GM12878 (cell line): ENCODE data around the gene SPATA46. TPM values are rescaled to one million over a fixed set of nuclear protein-coding genes. Genes with fewer than 3 reads are reported as not detected.

Source experiments
- ATAC-seq: fragments of 200-7000 bp; cut with Tn5 transposase; 3 replicates; pipeline ENCODE4 v1.9.1; 2020; ENCODE audit warnings: mild to moderate bottlenecking, moderate library complexity
- BruUV-seq: library from RNA; stranded (reverse); fragments of 400-500 nt; replicated peaks from 2 replicates; lab custom pipeline; 2021; lab: Mats Ljungman, UMichigan
- CTCF ChIA-PET: fragments of 300-600 bp; sonication (Branson Sonifier 250); formaldehyde crosslinking; extraction: SDS; loops from one replicate; lab custom pipeline; 2021; ENCODE audit warnings: inconsistent platforms; lab: Yijun Ruan, JAX
- POLR2A ChIA-PET: fragments of 350-600 bp; formaldehyde crosslinking; extraction: SDS; loops from one replicate; lab custom pipeline; 2021; ENCODE audit warnings: inconsistent platforms; lab: Charles Lee
- RAD21 ChIA-PET: fragments of 300-600 bp; sonication (Branson Sonifier 250); formaldehyde crosslinking; loops from one replicate; lab custom pipeline; 2023; ENCODE audit warnings: antibody characterized with exemption; ENCODE audit not compliant: unreplicated experiment; lab: Charles Lee
- SMC1A ChIA-PET: fragments of 300-600 bp; sonication (Branson Sonifier 250); formaldehyde crosslinking; loops from one replicate; lab custom pipeline; 2023; ENCODE audit not compliant: unreplicated experiment, uncharacterized antibody; lab: Charles Lee
- DNase-seq: peaks from one replicate; pipeline ENCODE4 v3.0.0-alpha.2; 2011; ENCODE audit warnings: low read depth, low spot score
- FAIRE-seq: peaks from 3 replicates; lab custom pipeline; 2011; peaks lifted over from hg19 to GRCh38; lab: Jason Lieb, UNC
- H2AFZ ChIP-seq: 2 replicates; pipeline ENCODE4 v1.6.0; 2011; ENCODE audit warnings: low read depth, low read length, control low read depth; ENCODE audit not compliant: control insufficient read depth
- H3K27ac ChIP-seq: 2 replicates; pipeline ENCODE4 v1.5.1; 2011; ENCODE audit warnings: control low read depth; ENCODE audit not compliant: control insufficient read depth, insufficient read depth
- H3K27me3 ChIP-seq, 2 experiments: replicated peaks in 1 of 2; 2 replicates each; pipeline versions ENCODE4 v1.6.0 to v1.6.1; 2011; ENCODE audit warnings: low read length in 1 of 2; ENCODE audit not compliant: control insufficient read depth in 2 of 2, insufficient read depth in 2 of 2
- H3K36me3 ChIP-seq, 2 experiments: 2 replicates each; pipeline ENCODE4 v1.5.1; 2011; ENCODE audit warnings: low read length in 1 of 2; ENCODE audit not compliant: control insufficient read depth in 2 of 2, insufficient read depth in 2 of 2
- H3K4me1 ChIP-seq: 2 replicates; pipeline ENCODE4 v1.6.1; 2011; ENCODE audit warnings: mild to moderate bottlenecking, low read length, moderate library complexity, mixed read lengths; ENCODE audit not compliant: control insufficient read depth, insufficient read depth
- H3K4me2 ChIP-seq: 2 replicates; pipeline ENCODE4 v1.6.0; 2011; ENCODE audit warnings: control low read depth; ENCODE audit not compliant: control insufficient read depth, insufficient read depth
- H3K4me3 ChIP-seq: fragments of 200-600 bp; sonication (generic); 2 replicates; pipeline ENCODE4 v1.5.1; 2016
- H3K79me2 ChIP-seq: 2 replicates; pipeline ENCODE4 v1.6.0; 2011; ENCODE audit warnings: low read length; ENCODE audit not compliant: control insufficient read depth, insufficient read depth
- H3K9ac ChIP-seq: 2 replicates; pipeline ENCODE4 v1.8.0; 2011; ENCODE audit warnings: low read length, control low read depth, mixed read lengths; ENCODE audit not compliant: control insufficient read depth, insufficient read depth
- H3K9me3 ChIP-seq: replicated peaks from 3 replicates; pipeline ENCODE4 v1.5.1; 2011; ENCODE audit warnings: mild to moderate bottlenecking, low read length; ENCODE audit not compliant: control insufficient read depth, insufficient read depth
- H4K20me1 ChIP-seq: 2 replicates; pipeline ENCODE4 v1.6.0; 2011; ENCODE audit not compliant: control insufficient read depth, insufficient read depth
- BCL11A ChIP-seq: IDR thresholded peaks from 2 replicates; pipeline ENCODE4 v1.6.1; 2011; ENCODE audit warnings: low read depth, low read length
- CEBPB ChIP-seq, 2 experiments: fragments of 150-350 bp in 1 of 2; IDR thresholded peaks; 2 replicates each; pipeline ENCODE4 v1.6.1; 2012 to 2014; ENCODE audit warnings: low read depth in 2 of 2, low read length in 2 of 2, borderline replicate concordance in 1 of 2, inconsistent platforms in 1 of 2
- HDAC2 ChIP-seq: fragments of 200-600 bp; sonication (generic); IDR thresholded peaks from 2 replicates; pipeline ENCODE4 v1.6.1; 2017
- JUNB ChIP-seq: IDR thresholded peaks from 2 replicates; pipeline ENCODE4 v1.6.1; 2016; ENCODE audit warnings: antibody characterized with exemption, mild to moderate bottlenecking
- MAX ChIP-seq: IDR thresholded peaks from 2 replicates; pipeline ENCODE4 v1.6.1; 2012; ENCODE audit warnings: low read depth, low read length, improper control_type of control experiment
- MEF2B ChIP-seq: fragments of 450-650 bp; IDR thresholded peaks from 2 replicates; pipeline ENCODE4 v1.6.1; 2018; ENCODE audit warnings: mild to moderate bottlenecking, moderate library complexity; ENCODE audit not compliant: partially characterized antibody, poor library complexity, severe bottlenecking
- NBN ChIP-seq: fragments of 450-650 bp; IDR thresholded peaks from 2 replicates; pipeline ENCODE4 v1.6.1; 2016
- PAX8 ChIP-seq: fragments of 450-650 bp; IDR thresholded peaks from 2 replicates; pipeline ENCODE4 v1.6.1; 2017; ENCODE audit warnings: mild to moderate bottlenecking, moderate library complexity
- PKNOX1 ChIP-seq: fragments of 450-650 bp; IDR thresholded peaks from 2 replicates; pipeline ENCODE4 v1.6.1; 2016; ENCODE audit warnings: mild to moderate bottlenecking
- RELA ChIP-seq: fragments of 450-650 bp; IDR thresholded peaks from 2 replicates; pipeline ENCODE4 v1.8.0; 2014; ENCODE audit warnings: borderline replicate concordance; ENCODE audit not compliant: partially characterized antibody
- RELB ChIP-seq: fragments of 450-650 bp; IDR thresholded peaks from 2 replicates; pipeline ENCODE4 v1.6.1; 2017; ENCODE audit warnings: low read depth, mild to moderate bottlenecking, moderate library complexity
- SUZ12 ChIP-seq: fragments of 200-600 bp; sonication (generic); IDR thresholded peaks from one replicate; pipeline ENCODE4 v1.6.1; 2018; ENCODE audit warnings: antibody characterized with exemption, mild to moderate bottlenecking; ENCODE audit not compliant: unreplicated experiment
- WRNIP1 ChIP-seq: IDR thresholded peaks from 2 replicates; pipeline ENCODE4 v1.6.1; 2011; ENCODE audit warnings: low read depth, low read length, improper control_type of control experiment, borderline replicate concordance
- ZNF592 ChIP-seq: fragments of 450-650 bp; IDR thresholded peaks from 2 replicates; pipeline ENCODE4 v1.6.1; 2017; ENCODE audit warnings: mild to moderate bottlenecking, moderate library complexity
- WGBS: methylation state at CpG from one replicate; pipeline ENCODE4 v1.1.6; 2016; ENCODE audit warnings: low lambda C conversion rate; ENCODE audit not compliant: insufficient replicate concordance, insufficient coverage; ENCODE audit errors: missing lambda C conversion rate; 5-methylcytosine and 5-hydroxymethylcytosine counted together
- in situ Hi-C: fragments of 300-500 bp; cut with MboI; formaldehyde crosslinking; loops from 9 replicates; pipeline ENCODE4 v1.14.3; 2018; ENCODE audit warnings: mixed read lengths
- intact Hi-C: fragments of 100-400 bp; cut with micrococcal nuclease; formaldehyde crosslinking; loops from one replicate; pipeline ENCODE4 v1.14.2; 2022; ENCODE audit not compliant: unreplicated experiment
- polyA plus RNA-seq, 11 experiments: library from polyadenylated mRNA; depleted of rRNA in 4 of 11; unstranded in 6 of 11; stranded (reverse) in 5 of 11; fragments of >200 nt; fragmentation: Nextera tagmentation in 4 of 11; fragmentation: Illumina TruSeq in 1 of 11; extraction: Ambion mirVana in 4 of 11; extraction: Trizol in 1 of 11; gene quantifications; 1 replicate in 1 of 11; 2 replicates in 10 of 11; pipeline versions ENCODE4 v1.2.1 to v1.2.3, GENCODE V29; 2011 to 2016; ENCODE audit warnings: inconsistent platforms in 2 of 11, missing spikeins in 2 of 11, low read depth in 1 of 11
- total RNA-seq, 4 experiments: library from RNA; depleted of rRNA in 3 of 4; stranded (reverse); fragments of >200 nt in 3 of 4; fragmentation: Illumina TruSeq in 1 of 4; extraction: Trizol in 1 of 4; gene quantifications; 2 replicates each; pipeline versions ENCODE4 v1.2.1 to v1.2.3, GENCODE V29; 2013 to 2021

The SPATA46 gene
- total and polyA plus RNA-seq, 10 of the 15 experiments (the other 5 are each of a cell fraction or from before 2014, with no cell fraction given) = not detected

- TF ChIP-seq PKNOX1 (no peak), RELA (no peak), NBN (no peak), SUZ12 (no peak), BCL11A (no peak), ZNF592 (no peak), MEF2B (no peak)
- TF ChIP-seq, all 136 proteins: peak for 0
Observed at GRCh38 chr1:162370721-162371120, 5.9 kb downstream of the SPATA46 start (continued).

GRCh38 chr1:162370161-162370560 lies 6.5 kb downstream of the SPATA46 start:
- no peak overlapping the region for H3K4me2 ChIP-seq
- no peak overlapping the region for H3K4me3 ChIP-seq
- DNase-seq (no peak), ATAC-seq (no peak), FAIRE-seq (no peak)
- ChIA-PET SMC1A (no interaction called here), CTCF (interaction anchor here (0.7 to 3.0 kb wide), 3 partner anchors 8 to 591 kb away, joined by 3 to 15 read pairs (median 4); no protein-coding TSS in a partner anchor), POLR2A (no interaction called here), RAD21 (interaction anchor here (1.0 kb wide), 1 partner anchor 13 kb away, joined by 3 read pairs; no protein-coding TSS in a partner anchor)
- H3K79me2 ChIP-seq = no peaks in the 10 kb centered on the region
- in situ Hi-C loops (no loop called here), intact Hi-C loops (no loop called here)
- no peaks in the 10 kb centered on the region for H3K9me3 ChIP-seq
- H3K27ac ChIP-seq = no peak overlapping the region
- H2AFZ ChIP-seq = no peak overlapping the region
- H3K4me1 ChIP-seq = no peaks in the 10 kb centered on the region
- H3K27me3 ChIP-seq = no peaks in the 10 kb centered on the region
- no peaks in the 10 kb centered on the region; the same call in 1 of the 2 replicates for H4K20me1 ChIP-seq
- no peaks in the 10 kb centered on the region for H3K36me3 ChIP-seq
- no TSS peak for BruUV-seq
- 0% methylated on average over 1 of the region's 1 CpG for WGBS
- H3K9ac ChIP-seq = no peak overlapping the region
- TF ChIP-seq MAX (no peak), PAX8 (no peak), CEBPB (IDR thresholded peaks at IDR 0.05; ENCODE audit: borderline replicate concordance in 1 of 2, low read depth in 2 of 2, low read length in 2 of 2) (no peak), RELB (no peak), JUNB (no peak), HDAC2 (no peak), WRNIP1 (no peak)
